ENCODE results near the gene PBX1.

Gene PBX1

DNA sequence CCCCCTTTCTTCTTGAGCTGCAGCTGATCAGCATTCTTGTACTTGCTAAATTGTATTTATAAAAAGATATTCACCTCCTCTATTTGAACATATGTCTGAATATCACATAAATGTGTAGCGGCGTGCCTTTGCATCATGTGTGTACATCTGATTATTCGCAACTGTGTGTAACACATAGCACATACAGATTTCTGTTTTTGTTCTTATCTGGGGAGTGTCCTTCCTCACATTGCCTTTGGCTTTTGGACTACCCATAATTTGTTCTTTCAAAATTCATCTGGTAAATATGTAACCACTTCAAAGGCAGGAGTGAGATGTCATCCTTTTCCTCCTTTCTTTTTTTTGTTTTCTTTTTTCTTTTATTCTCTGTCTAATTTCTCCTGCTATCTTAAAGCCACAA lies 113.6 kb downstream of the PBX1 start:
- DNase-seq = no peak

DNA sequence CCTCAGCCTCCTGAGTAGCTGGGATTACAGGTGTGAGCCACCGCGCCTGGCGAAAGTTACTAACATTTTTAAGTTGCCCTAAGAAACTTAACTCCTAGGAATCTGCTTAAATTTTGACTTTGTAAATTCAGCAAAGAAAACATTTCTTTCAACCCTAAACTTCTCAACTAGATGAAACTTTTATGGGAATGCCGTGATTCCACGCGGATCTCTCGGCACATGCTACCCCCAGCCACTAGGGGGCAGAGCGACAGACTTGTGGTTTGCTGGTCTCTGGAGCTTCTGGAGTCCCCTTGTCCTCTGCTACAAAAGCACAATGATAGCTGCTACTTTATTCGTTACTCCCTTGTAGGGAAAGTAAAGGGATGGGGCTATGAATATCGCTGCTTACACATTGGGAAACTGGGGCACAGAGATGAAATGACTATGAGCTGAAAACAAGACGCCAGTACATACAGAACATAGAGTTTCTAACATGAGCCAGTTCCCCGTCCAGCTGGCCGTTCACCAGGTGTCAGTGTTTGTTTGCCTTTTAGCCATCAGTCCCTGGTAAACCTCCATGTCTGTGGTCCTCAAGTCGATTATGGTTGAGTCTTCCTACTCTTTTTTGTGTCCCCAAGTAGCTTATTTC lies 114.7 kb downstream of the PBX1 start:
- DNase-seq = no peak

DNA sequence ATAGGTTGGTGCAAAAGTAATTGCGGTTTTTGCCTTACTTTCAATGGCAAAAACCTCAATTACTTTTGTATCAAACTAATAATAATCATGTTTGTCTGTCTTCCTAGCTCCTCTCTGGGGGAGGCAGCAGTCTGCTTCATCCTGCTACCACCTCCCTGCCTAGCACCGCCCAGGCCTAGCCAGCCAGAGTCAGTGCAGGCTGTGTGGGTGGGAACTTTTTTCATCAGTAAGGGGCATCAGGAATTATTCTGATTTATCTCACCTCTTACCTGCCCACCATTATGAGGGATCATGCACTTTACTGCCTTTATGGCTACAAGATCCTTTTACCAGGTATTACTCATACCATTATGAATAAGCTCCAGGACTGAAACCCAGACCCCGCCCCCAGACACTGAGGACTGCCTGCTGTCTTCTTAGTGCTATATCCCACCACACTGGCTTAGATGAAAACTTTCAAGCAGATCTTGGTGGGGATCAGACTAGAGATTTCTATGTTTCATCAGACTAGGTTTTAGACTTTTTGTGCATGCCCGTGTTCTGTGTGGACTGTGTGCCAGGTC lies 116.4 kb downstream of the PBX1 start:
- no peak for DNase-seq

DNA sequence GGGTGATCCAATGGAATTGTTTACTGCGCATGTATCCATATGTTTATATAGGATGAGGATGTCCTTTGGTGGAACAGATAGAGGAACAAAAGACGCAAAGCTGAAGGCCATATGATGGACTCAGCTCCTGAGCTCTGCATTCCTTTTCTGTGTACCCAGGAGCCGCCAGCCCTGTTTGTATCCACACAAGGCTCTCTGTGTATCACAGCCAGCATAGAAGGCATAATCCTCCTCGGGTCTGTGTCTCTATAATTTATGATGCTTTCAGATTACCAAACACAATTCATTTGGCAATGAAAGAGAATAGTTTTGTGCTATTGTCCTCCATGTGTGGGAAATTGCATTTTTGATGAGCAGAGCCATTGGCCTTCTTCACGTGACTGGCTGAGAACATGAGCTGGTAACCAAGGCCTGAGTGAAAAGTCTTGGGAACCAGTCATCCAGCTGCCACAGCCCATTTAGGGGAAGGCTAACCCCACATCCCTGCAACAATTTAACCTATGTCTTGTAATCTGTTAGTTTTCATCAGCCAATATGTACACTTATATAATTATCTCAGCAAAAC lies 119.2 kb downstream of the PBX1 start:
- no peak for DNase-seq

DNA sequence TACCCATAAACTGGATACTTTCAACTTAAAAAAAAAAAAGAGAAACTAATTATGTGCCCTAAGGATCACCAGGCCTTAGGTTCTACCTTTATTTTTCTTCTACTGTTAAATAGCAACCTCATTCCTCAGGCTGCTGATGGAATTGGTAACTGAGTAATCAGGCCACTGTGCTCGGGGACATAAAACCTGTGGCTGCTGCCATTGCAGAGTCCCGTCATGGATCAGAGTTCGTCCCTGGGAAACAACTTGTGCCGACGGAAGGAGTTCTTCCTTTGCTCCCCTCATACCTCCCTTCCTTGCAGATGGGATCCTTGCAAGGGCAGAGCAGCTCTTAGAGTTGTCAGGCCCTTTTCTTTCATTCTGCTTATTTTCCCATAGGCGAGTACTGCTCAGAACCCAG lies 123.6 kb downstream of the PBX1 start:
- DNase-seq = no peak

DNA sequence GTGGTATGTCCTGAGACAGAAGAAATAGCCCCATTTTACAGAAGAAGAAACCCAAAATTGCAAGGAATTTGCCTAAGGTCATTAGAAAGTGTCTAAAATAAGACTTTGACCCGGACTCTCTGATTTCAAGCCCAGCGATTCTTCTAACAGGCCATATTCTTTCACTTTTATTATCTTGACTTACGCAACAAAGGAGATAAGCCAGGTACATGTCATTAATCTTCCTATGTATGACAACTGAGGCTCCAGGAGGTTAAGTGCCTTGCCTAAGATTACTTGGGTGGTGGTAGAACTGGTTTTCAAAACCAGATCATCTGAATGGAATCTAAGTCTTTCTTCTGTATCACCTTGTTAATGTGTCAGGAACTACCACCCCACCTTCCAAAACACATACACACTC lies 124.3 kb downstream of the PBX1 start:
- no peak for DNase-seq

DNA sequence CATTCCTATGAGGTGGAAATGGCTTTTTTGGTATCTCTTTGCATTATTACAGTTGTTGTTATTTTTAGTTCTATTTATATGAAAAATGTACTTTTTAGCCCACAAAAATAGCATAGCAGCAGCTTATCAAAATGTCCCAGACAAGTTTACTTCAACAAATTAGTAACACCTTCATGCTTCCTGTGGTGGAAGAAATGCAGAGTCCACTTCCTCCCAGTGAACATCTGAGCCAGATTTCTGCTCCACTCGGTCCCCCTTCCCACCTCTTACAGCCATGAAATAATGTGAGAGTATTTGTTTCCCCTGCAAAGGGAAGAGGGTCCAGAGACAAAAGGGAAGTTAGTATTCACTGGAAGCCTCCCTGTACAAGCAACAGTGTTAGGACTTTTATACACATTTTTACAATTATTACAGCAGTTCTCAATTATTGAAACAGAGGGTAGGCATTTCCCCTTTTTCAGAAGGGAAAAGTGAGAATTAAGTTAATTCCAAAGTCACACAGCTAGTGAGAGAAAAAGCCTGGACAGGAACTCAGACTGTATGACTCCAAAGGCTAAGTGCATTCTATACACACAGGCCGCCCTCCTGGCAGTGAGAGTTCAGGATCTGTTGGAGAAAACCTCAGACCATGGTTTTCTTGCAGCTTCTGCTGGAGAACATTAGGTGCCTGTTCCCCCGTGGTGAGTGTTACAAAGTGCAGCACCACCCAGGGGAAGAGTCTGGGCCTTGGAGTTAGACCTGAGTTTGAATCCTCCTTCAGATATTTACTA lies 126.5 kb downstream of the PBX1 start:
- no peak for DNase-seq

DNA sequence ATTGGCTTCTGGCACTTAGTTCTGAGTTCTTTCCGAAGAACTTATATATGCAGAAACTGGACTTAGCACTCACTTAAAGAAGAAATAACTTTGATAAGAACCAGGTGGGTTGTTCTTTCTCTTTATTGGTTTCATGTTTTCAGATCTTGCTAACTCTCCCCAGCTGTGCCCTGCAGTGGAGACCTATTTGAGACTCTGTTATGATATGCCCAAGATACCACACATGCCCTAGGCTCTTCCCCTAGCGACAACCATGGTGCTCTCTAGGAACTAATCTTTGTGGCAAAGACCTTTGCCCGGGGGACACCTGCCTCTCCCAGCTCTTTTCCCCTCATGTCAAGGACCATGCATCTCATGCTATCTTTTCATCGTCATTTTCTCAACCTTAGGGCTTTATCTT lies 128.8 kb downstream of the PBX1 start:
- no peak for DNase-seq

DNA sequence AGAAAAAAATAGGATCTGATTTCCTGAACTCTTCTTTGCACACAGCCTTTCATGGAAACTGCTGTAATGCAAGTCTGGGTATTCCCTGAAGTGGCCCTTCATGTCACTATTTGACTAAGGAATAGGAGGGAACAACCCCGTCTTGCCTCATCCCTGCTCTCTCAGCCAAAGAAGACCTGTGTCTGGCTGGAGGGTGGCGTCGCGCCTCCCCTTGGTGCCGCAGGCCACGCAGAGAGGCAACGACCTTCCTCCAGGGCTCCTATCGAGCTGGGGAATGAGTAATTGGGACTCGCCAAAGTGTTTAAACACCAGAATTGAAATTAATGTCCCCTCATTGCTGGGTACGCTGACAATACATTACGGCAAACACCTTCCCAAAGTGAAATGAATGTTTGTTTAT lies 129.8 kb downstream of the PBX1 start:
- DNase-seq = no peak

DNA sequence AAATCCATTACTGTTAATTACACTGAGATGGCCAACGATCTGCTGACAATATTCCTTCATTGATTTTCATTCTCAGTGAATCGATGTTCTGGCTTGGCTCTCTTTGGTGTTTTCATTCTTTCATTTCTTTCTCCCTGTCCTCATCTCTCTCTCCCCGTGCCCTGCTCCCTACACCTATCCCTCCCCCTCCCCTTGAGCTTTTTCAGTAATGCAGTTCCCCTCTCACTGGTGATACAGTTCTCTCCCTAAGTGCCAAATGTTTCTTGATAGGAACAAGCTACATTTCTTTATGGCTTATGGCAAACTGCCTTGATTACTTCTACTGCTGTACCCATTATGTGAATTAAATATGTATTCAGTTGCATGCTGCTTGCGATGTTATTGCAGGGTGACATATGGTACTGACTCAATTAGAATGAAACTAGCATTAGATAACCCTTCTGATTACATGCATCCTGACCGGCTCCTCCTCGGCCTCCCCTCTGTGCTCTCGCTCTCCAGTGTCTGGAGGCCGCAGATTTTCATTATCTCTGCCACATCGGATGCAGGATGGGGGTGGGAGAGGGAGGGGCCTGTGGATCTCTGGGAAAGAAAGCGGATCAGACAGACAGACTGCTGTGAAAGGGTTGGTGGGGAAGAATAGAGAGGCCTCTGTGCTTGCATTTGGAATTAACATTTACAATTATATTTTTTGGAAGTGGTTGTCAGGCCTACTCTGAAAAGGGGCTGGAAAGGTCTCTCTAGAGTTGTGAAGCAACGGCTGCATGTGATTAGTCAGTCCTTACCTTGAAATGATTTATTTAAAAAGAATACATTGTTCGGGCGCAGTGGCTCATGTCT lies 130.9 kb downstream of the PBX1 start:
- DNase-seq = no peak

DNA sequence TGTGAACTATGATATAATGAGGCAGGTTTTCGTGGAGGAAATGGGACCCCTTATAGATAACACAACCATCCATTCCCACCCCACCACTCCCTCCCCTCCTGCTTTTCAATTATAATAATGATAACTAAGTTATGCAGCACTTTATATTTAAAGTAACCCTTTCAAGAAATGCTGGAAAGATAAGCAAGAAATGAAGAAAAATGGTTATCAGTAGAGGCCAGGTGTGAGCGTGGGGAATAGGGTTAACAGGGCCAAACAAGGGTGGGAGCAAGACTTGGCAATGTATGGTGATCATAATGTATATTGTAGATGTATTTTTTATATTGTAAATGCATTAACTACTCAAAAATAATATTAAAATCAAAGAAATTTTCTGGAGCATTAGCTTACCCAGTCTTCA lies 133.4 kb downstream of the PBX1 start:
- DNase-seq = no peak

DNA sequence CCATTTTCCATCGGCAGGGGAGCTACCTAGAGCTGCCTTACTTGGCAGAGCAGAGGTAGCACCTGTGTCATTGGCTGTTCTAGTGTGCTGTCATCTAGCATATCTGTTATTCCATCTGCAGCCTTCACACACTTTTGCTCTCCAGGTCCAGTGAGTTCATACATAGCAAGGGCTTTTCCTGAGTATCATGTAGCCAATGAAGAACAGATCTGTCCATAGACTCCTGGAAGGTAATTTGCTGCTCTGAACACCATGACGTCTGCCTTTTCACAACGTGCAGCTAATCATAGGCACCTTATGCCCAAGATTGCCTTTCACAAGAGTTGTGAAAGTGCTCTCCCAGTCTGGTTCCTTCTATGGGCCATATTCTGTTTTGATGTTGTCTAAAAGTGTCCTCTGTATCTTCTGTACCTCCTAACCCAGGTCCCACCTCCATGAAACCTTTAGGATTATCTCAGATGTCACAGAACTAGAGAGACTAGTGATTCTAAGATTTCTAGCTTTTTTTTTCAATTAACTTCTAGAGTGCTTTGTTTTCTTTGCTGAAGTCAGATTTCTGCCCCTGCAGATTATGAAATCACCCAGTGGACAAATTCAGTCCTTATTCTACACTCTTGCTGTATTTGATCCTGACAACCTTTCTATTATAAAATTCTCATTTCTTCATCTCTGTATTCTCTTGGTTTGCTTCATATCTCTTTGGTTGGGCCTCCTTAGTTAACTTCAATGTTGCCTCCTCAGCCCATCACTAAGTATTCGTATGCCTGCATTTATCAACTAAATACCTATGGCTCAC lies 134.8 kb downstream of the PBX1 start:
- no peak for DNase-seq

DNA sequence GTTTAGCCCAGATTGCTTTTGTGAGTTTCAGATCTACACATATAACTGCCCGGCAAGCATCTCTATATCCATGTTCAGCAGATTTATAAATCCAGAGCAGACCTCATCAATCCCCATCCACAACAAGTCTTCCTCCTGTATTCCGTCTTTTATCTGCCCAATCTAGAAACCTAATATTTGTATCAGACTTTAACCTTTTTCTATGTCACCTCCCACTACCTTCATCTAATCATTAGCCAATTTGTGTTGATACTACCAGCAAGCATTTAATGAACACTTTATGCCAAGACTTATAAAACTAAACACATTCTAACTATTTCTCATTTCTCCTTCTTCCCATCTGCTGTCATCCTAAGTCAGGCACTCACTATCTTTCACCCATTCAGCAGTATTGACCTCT lies 135.5 kb downstream of the PBX1 start:
- DNase-seq = no peak

DNA sequence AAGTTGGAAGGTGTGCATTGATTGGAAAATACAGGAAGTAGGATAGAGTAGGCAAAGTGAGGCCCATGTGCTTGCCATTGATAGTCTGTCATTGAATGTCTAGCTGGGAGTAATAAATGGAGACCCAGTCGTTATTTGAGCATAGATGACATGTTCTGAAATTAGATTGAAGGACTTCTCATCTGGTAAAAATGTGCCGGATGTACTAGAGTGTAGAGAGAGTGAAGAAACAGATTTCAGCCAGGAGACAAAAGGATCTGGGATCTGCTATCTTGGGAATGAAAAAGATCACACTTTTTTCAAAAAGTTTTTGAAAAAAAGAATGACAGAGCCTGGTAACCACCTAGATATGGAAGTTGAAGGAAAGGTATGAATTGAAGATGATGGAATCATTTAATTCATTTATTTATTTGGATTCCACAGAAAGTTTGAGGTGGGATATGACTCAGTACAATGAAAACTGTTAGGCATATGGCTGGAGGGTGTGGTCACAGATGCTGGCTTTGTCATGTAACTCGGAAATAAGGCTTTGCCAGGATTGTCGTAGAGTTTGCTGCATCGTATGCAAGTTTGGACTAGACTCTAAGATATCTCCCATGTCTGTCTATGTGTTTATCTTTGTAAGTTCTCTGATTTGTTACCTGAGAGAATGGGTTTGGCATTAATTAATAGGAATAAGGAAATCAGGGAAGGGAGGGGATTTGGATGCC lies 137.1 kb downstream of the PBX1 start:
- DNase-seq = no peak

DNA sequence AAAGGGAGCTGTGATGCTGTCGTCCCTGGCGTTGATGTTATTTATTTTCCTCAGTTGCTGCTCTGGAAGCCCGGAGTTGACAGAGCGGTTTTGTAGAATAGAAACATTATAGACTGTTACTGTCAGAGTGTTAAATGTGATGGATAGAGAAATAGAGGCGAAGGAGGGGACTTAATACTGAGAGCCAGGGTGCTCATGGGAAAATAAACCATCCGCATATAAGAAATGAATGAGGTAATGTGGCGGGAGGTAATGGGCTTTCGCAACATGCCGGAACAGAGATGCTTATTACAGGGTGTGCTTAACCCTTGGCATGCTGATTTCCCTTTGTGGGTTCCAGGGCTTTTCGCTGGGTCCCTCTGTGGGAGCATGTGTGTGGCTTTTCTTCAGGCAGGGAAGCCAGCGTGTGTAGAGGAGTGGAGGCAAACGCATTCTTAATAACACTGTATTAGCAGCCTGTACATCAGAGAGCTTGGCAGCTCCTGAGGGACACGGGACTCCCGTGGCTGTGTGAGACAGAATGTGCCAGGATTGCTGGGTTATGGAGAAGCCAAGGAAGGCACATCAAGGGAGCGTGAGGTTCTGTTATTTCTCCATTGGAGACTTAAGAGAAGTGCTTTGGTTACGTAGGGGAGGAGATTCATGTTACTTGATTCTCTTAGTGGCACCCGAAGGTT lies 141.0 kb downstream of the PBX1 start:
- no peak for DNase-seq

DNA sequence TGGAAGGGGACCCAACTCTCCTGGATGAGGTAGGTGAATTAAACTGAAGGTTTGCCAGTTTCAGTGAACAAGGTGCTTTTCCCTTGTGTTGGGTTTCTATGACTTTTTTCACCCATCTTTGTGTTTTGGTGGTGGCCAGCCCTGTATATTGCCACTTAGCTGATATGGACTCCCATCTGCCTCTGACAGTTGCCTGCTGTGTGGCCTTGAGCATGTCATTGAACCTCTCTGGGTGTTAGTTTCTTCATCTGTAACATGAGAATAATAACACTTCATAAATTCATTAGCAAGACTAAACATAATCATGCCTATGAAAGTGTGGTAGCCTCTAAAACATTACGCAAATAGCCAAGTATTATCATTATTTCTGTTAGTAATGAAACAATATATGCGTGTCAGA lies 141.7 kb downstream of the PBX1 start:
- DNase-seq = no peak

DNA sequence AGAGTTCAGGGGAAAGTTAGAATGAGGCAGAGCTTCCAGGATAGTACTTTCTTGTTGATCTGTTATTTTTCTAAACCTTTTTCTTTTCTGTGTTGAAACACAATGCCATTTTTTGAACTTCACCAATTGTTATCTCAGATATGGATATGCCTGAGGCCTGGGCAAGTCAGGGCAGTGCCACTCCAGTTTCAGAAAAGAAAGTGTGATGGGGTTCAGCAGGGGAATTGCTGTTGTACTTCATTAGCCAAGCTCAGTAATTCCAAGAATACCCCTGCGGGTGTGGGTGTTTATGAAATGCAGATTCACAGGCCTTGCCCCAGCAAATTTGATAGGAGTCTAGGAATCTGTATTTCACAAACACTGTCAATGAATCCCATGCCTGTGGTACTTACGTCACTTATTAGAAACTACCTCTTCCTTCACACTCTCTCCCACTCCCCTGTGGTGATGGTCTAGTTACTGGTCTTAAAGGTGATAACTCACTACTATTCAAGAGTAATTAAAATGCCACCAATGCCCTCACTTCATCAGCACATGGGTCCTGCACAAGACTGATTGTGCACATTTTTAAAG lies 142.3 kb downstream of the PBX1 start:
- no peak for DNase-seq

DNA sequence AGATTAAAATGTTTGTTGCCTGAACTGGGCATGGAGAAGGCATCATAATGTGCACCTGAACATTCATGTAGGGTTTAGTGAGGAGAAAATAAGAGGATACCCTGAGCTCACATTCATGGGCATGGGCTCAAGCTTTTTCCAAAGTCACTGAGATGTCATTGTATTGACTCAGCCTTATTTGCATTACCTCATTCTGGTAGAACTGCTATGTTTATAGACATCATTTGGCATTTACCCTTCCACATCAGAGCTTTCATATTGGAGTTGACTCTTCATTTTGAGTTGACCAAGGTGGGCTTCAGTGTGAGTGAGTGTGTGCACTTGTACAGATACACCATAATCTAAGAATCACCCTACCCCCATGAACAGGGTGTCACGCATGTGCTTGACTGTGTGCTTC lies 143.2 kb downstream of the PBX1 start:
- DNase-seq = no peak

DNA sequence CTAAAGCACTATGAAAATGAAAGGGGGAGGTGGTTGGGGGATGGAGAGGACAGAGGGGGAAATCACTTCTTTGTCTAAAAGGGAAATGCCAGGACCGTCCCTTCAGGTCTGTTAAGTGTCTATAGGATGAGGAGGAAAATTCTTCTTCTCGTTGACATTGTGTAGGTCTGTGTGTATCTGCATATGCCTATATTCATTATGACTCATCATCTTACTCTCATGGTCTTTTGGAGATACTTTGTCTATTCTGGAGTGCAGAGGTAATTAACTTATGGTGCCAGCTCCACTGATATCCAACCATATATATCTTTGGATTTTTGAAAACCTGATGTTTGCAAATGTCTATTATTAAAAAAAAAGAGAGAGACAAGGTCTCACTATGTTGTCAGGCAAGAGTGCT lies 143.7 kb downstream of the PBX1 start:
- DNase-seq = no peak

DNA sequence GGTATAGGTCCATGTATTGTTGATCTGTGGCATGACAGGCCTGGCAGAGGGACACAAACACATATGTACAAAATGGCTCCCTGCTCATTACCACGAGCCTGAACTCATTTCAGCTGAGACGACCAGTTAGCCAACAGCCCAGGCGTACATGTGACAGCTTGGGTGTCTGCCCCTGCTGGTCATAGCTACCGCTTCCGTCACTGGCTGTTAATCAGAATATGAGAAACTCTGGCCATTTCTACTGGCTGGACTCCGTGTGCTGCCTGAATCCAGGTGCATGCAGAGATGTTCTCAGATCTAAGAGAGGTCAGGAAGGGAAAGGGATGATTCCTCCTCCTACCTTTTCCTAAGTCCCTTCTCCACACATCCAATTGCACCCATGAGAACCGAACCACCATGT lies 144.5 kb downstream of the PBX1 start:
- no peak for DNase-seq

DNA sequence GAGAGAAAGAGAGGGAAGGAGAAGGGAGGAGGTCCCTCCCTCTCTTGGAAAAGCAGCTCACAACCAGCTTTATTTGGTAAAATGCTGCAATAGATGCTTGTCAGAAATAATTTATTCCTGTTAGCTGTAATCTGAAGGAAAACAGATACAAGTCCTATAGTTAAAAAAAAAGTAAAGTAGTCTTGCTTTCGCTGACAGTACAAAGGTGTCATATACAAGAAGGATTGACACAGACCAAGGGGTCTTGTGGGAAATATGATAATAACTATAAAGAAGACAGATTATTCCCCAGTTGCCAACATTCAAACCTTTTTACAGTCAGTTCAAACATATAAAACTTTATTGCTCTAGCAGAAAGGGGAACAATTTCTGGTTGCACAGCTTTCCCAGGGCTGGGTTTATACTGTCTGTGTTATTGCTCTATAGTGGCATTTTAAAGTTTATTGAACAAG lies 145.0 kb downstream of the PBX1 start:
- no peak for DNase-seq

Measured in activated naive CD4-positive, alpha-beta T cell (primary cell).